IMR-90 (cell line): ENCODE data around the gene TNNC1. TPM values are rescaled to one million over a fixed set of nuclear protein-coding genes. Genes with fewer than 3 reads are reported as not detected.

Experiments
- ATAC-seq: fragments of 200-7000 bp; cut with Tn5 transposase; 2 replicates; pipeline ENCODE4 v1.9.1; 2020; ENCODE audit warnings: low read depth, mild to moderate bottlenecking, moderate library complexity
- BruUV-seq: library from RNA; stranded (reverse); fragments of 400-500 nt; replicated peaks from 2 replicates; lab custom pipeline; 2021; lab: Mats Ljungman, UMichigan
- CTCF ChIA-PET: fragments of 300-600 bp; formaldehyde crosslinking; extraction: SDS; loops from one replicate; lab custom pipeline; 2021; ENCODE audit warnings: antibody characterized with exemption; lab: Yijun Ruan, JAX
- POLR2A ChIA-PET: fragments of 300-600 bp; sonication (Branson Sonifier 250); formaldehyde crosslinking; loops from one replicate; lab custom pipeline; 2022; ENCODE audit warnings: antibody characterized with exemption; ENCODE audit not compliant: unreplicated experiment; lab: Charles Lee
- DNase-seq: peaks from one replicate; pipeline ENCODE4 v3.0.0; 2013
- H2AFZ ChIP-seq: replicated peaks from 2 replicates; pipeline ENCODE3; 2013; ENCODE audit warnings: low read length, mild to moderate bottlenecking; ENCODE audit not compliant: poor library complexity
- H2AK5ac ChIP-seq: 2 replicates; pipeline ENCODE4 v1.6.1; 2013; ENCODE audit warnings: low read depth, low read length, inconsistent platforms
- H2AK9ac ChIP-seq: replicated peaks from 2 replicates; pipeline ENCODE3; 2013; ENCODE audit warnings: mild to moderate bottlenecking, low read depth, low read length, moderate library complexity; ENCODE audit not compliant: poor library complexity
- H2BK120ac ChIP-seq: 2 replicates; pipeline ENCODE4 v1.6.1; 2013; ENCODE audit warnings: low read depth, low read length, inconsistent platforms
- H2BK15ac ChIP-seq: 3 replicates; pipeline ENCODE4 v1.6.1; 2013; ENCODE audit warnings: low read depth, low read length, inconsistent platforms
- H2BK20ac ChIP-seq: 2 replicates; pipeline ENCODE4 v1.6.1; 2013; ENCODE audit warnings: low read depth, mild to moderate bottlenecking, inconsistent platforms, low read length, moderate library complexity
- H2BK5ac ChIP-seq: 2 replicates; pipeline ENCODE4 v1.6.1; 2013; ENCODE audit warnings: mild to moderate bottlenecking, low read depth, low read length, inconsistent platforms; ENCODE audit not compliant: poor library complexity, severe bottlenecking
- H3K14ac ChIP-seq: replicated peaks from 2 replicates; pipeline ENCODE4 v1.6.1; 2013; ENCODE audit warnings: low read depth, low read length, inconsistent platforms
- H3K18ac ChIP-seq: 2 replicates; pipeline ENCODE4 v1.6.1; 2013; ENCODE audit warnings: low read depth, low read length, control low read depth
- H3K23ac ChIP-seq: 2 replicates; pipeline ENCODE4 v1.6.1; 2013; ENCODE audit warnings: low read depth, low read length, inconsistent platforms
- H3K27ac ChIP-seq: 2 replicates; pipeline ENCODE4 v1.5.1; 2013; ENCODE audit warnings: mild to moderate bottlenecking, control low read depth, low read length; ENCODE audit not compliant: insufficient read depth
- H3K27me3 ChIP-seq: 2 replicates; pipeline ENCODE4 v1.6.1; 2013; ENCODE audit warnings: low read length; ENCODE audit not compliant: control insufficient read depth, insufficient read depth
- H3K36me3 ChIP-seq: 2 replicates; pipeline ENCODE4 v1.6.1; 2013; ENCODE audit warnings: low read length, mixed read lengths; ENCODE audit not compliant: control insufficient read depth, insufficient read depth
- H3K4ac ChIP-seq: 2 replicates; pipeline ENCODE4 v1.6.1; 2013; ENCODE audit warnings: low read depth, low read length, inconsistent platforms
- H3K4me1 ChIP-seq: 2 replicates; pipeline ENCODE4 v1.6.1; 2013; ENCODE audit warnings: low read length, mixed read lengths; ENCODE audit not compliant: control insufficient read depth, insufficient read depth
- H3K4me2 ChIP-seq: 2 replicates; pipeline ENCODE4 v1.6.1; 2013; ENCODE audit warnings: low read depth, mild to moderate bottlenecking, control low read depth, low read length, moderate library complexity
- H3K4me3 ChIP-seq: 2 replicates; pipeline ENCODE4 v1.5.1; 2013; ENCODE audit warnings: low read depth, mild to moderate bottlenecking, control low read depth, low read length, moderate library complexity; ENCODE audit not compliant: insufficient read depth
- H3K56ac ChIP-seq: 2 replicates; pipeline ENCODE4 v1.6.1; 2013; ENCODE audit warnings: low read length, inconsistent platforms; ENCODE audit not compliant: insufficient read depth; ENCODE audit errors: extremely low read depth
- H3K79me1 ChIP-seq, 2 experiments: 2 replicates each; pipeline ENCODE4 v1.6.1; 2013; ENCODE audit warnings: low read length in 2 of 2, inconsistent platforms in 1 of 2, low read depth in 1 of 2
- H3K9ac ChIP-seq: 2 replicates; pipeline ENCODE4 v1.6.1; 2013; ENCODE audit warnings: low read depth, low read length, control low read depth
- H3K9me1 ChIP-seq: 2 replicates; pipeline ENCODE4 v1.6.1; 2013; ENCODE audit warnings: low read length, inconsistent platforms; ENCODE audit not compliant: insufficient read depth
- H3K9me3 ChIP-seq: 2 replicates; pipeline ENCODE4 v1.6.1; 2013; ENCODE audit warnings: low read length; ENCODE audit not compliant: control insufficient read depth, insufficient read depth
- H4K20me1 ChIP-seq: 2 replicates; pipeline ENCODE4 v1.6.1; 2013; ENCODE audit warnings: low read length, inconsistent platforms; ENCODE audit not compliant: insufficient read depth
- H4K5ac ChIP-seq: 2 replicates; pipeline ENCODE4 v1.6.1; 2013; ENCODE audit warnings: mild to moderate bottlenecking, low read depth, low read length, control low read depth
- H4K8ac ChIP-seq, 2 experiments: 2 replicates each; pipeline ENCODE4 v1.6.1; 2013; ENCODE audit warnings: low read depth in 2 of 2, low read length in 2 of 2, control low read depth in 1 of 2, inconsistent platforms in 1 of 2
- H4K91ac ChIP-seq: 2 replicates; pipeline ENCODE4 v1.6.1; 2013; ENCODE audit warnings: low read depth, low read length, inconsistent platforms; ENCODE audit not compliant: insufficient read depth
- BHLHE40 ChIP-seq: fragments of 150-350 bp; IDR thresholded peaks from 2 replicates; pipeline ENCODE4 v1.6.1; 2016; ENCODE audit warnings: mild to moderate bottlenecking, low read depth, low read length
- CEBPB ChIP-seq: IDR thresholded peaks from 2 replicates; pipeline ENCODE4 v1.6.1; 2012; ENCODE audit warnings: low read depth, low read length, improper control_type of control experiment
- CHD1 ChIP-seq: IDR thresholded peaks from 2 replicates; pipeline ENCODE4 v1.6.1; 2012; ENCODE audit warnings: low read depth, low read length, improper control_type of control experiment
- CTCF ChIP-seq: conservative IDR thresholded peaks from 2 replicates; pipeline ENCODE4 v1.5.1; 2012; ENCODE audit warnings: mild to moderate bottlenecking, low read depth, low read length, improper control_type of control experiment
- ELK1 ChIP-seq: fragments of 150-350 bp; IDR thresholded peaks from 2 replicates; pipeline ENCODE4 v1.6.1; 2016; ENCODE audit warnings: low read depth, mild to moderate bottlenecking, low read length, moderate library complexity, borderline replicate concordance
- FOS ChIP-seq: fragments of 150-350 bp; IDR thresholded peaks from 2 replicates; pipeline ENCODE4 v1.6.1; 2016; ENCODE audit warnings: low read depth, low read length
- MAFK ChIP-seq: IDR thresholded peaks from 2 replicates; pipeline ENCODE4 v1.6.1; 2012; ENCODE audit warnings: low read depth, low read length, improper control_type of control experiment
- MAZ ChIP-seq: IDR thresholded peaks from 2 replicates; pipeline ENCODE4 v1.6.1; 2012; ENCODE audit warnings: low read depth, mild to moderate bottlenecking, low read length, improper control_type of control experiment, moderate library complexity, borderline replicate concordance
- MXI1 ChIP-seq: IDR thresholded peaks from 2 replicates; pipeline ENCODE4 v1.6.1; 2012; ENCODE audit warnings: low read depth, mild to moderate bottlenecking, low read length, moderate library complexity, borderline replicate concordance
- NFE2L2 ChIP-seq: fragments of 150-350 bp; IDR thresholded peaks from 2 replicates; pipeline ENCODE4 v1.6.1; 2016; ENCODE audit warnings: low read depth, mild to moderate bottlenecking, low read length
- POLR2A ChIP-seq: IDR thresholded peaks from 2 replicates; pipeline ENCODE4 v1.6.1; 2012; ENCODE audit warnings: mild to moderate bottlenecking, low read depth, low read length
- RAD21 ChIP-seq: IDR thresholded peaks from 2 replicates; pipeline ENCODE4 v1.6.1; 2012; ENCODE audit warnings: low read length, improper control_type of control experiment
- RCOR1 ChIP-seq: IDR thresholded peaks from 2 replicates; pipeline ENCODE4 v1.6.1; 2012; ENCODE audit warnings: mild to moderate bottlenecking, low read length, improper control_type of control experiment; ENCODE audit not compliant: insufficient replicate concordance
- RFX5 ChIP-seq: IDR thresholded peaks from 2 replicates; pipeline ENCODE4 v1.8.0; 2012; ENCODE audit warnings: low read depth, mild to moderate bottlenecking, low read length, moderate library complexity
- SMC3 ChIP-seq: fragments of 150-350 bp; IDR thresholded peaks from 2 replicates; pipeline ENCODE4 v1.6.1; 2016; ENCODE audit warnings: low read depth, mild to moderate bottlenecking, antibody characterized with exemption, low read length, moderate library complexity
- USF2 ChIP-seq: fragments of 150-350 bp; IDR thresholded peaks from 2 replicates; pipeline ENCODE4 v1.6.1; 2017; ENCODE audit warnings: mild to moderate bottlenecking, antibody characterized with exemption, low read length, low read depth
- WGBS, 2 experiments: methylation state at CpG; one replicate each; pipeline versions ENCODE4 v1.1.5 to v1.1.7; 2013; ENCODE audit warnings: missing lambda C conversion rate in 2 of 2; ENCODE audit not compliant: insufficient read length in 1 of 2; ENCODE audit errors: extremely low coverage in 2 of 2; 5-methylcytosine and 5-hydroxymethylcytosine counted together
- dilution Hi-C: fragments of 300-500 bp; cut with HindIII; formaldehyde crosslinking; loops from one replicate; pipeline ENCODE4 v1.14.3; 2018; ENCODE audit warnings: low sequenced_read_pairs; ENCODE audit not compliant: unreplicated experiment
- in situ Hi-C: fragments of 300-500 bp; cut with MboI; formaldehyde crosslinking; loops from 3 replicates; pipeline ENCODE4 v1.14.3; 2019; ENCODE audit warnings: low sequenced_read_pairs, inconsistent platforms, mixed read lengths
- intact Hi-C: fragments of 100-400 bp; cut with micrococcal nuclease; formaldehyde crosslinking; loops from 2 replicates; pipeline ENCODE4 v1.10.0; 2022
- polyA plus RNA-seq, 3 experiments: library from polyadenylated mRNA; depleted of rRNA; stranded (reverse); fragments of >200 nt; gene quantifications; 2 replicates each; pipeline ENCODE4 v1.2.3, GENCODE V29; 2012; ENCODE audit warnings: low replicate concordance in 1 of 3
- total RNA-seq: library from RNA; depleted of rRNA; stranded (reverse); fragments of >200 nt; gene quantifications from 2 replicates; pipeline ENCODE4 v1.2.3, GENCODE V29; 2012

The TNNC1 gene
- total and polyA plus RNA-seq, 2 of the 4 experiments (the other 2 are of a cell fraction) = 1.3 to 4.6 TPM

- WGBS, 2 experiments = 60% methylated on average over 1 of the region's 18 CpGs; no CpG with 5 or more reads in 1 of the 2 experiments
- no peak overlapping the region for H3K14ac ChIP-seq
- no peak overlapping the region for H4K5ac ChIP-seq
- no peak overlapping the region for H2BK20ac ChIP-seq
- H3K18ac ChIP-seq = no peak overlapping the region
- no peak overlapping the region for H3K4me2 ChIP-seq
- no peak overlapping the region for H2BK15ac ChIP-seq
- H3K4ac ChIP-seq = no peak overlapping the region
- H3K4me3 ChIP-seq = no peak overlapping the region
- DNase-seq (no peak), ATAC-seq (no peak)
- CTCF ChIA-PET = no interaction called here
- no peak overlapping the region for H3K23ac ChIP-seq
- no peaks in the 10 kb centered on the region for H3K9me1 ChIP-seq
- H3K9ac ChIP-seq = no peak overlapping the region
- H2BK120ac ChIP-seq = no peak overlapping the region
- no peaks in the 10 kb centered on the region for H3K9me3 ChIP-seq
- in situ Hi-C loops (no loop called here), dilution Hi-C loops (no loop called here), intact Hi-C loops (no loop called here)
- no peak overlapping the region for H4K91ac ChIP-seq
- H3K56ac ChIP-seq = no peak overlapping the region
- POLR2A ChIA-PET = no interaction called here
- no peak overlapping the region for H3K27ac ChIP-seq
- no peak overlapping the region for H2AK5ac ChIP-seq
- H2AFZ ChIP-seq = no peak overlapping the region
- no TSS peak for BruUV-seq
- H3K27me3 ChIP-seq = no peaks in the 10 kb centered on the region
- TF ChIP-seq MAZ (no peak), CEBPB (no peak), CTCF (no peak), BHLHE40 (no peak), SMC3 (no peak), ELK1 (no peak), POLR2A (no peak), NFE2L2 (no peak), USF2 (no peak), CHD1 (no peak), FOS (no peak), RFX5 (no peak), RAD21 (no peak), RCOR1 (no peak), MXI1 (no peak), MAFK (no peak)
- peaks cover 3% of the 10 kb centered on the region; the same call in 1 of the 2 replicates for H3K4me1 ChIP-seq
- no peak overlapping the region for H2AK9ac ChIP-seq
- no peak overlapping the region for H4K8ac ChIP-seq
- H2BK5ac ChIP-seq = no peak overlapping the region
- no peaks in the 10 kb centered on the region; the same call in none of the 2 replicates for H4K20me1 ChIP-seq
- H3K36me3 ChIP-seq = no peaks in the 10 kb centered on the region
- no peaks in the 10 kb centered on the region for H3K79me1 ChIP-seq
These were observed 12.0 kb downstream of the TNNC1 start for GRCh38 chr3:52441772-52442332.
